GM12878 (cell line): ENCODE measurements around the gene PSME3. TPM values are rescaled to one million over a fixed set of nuclear protein-coding genes. Genes with fewer than 3 reads are reported as not detected.

ENCODE experiments used
- ATF2 ChIP-seq: IDR thresholded peaks from 2 replicates; pipeline ENCODE4 v1.6.1; 2012; ENCODE audit warnings: low read length, inconsistent platforms
- BCL3 ChIP-seq: IDR thresholded peaks from 2 replicates; pipeline ENCODE4 v1.6.1; 2011; ENCODE audit warnings: borderline replicate concordance, low read depth, mild to moderate bottlenecking, moderate library complexity, low read length; ENCODE audit not compliant: insufficient read depth, poor library complexity, severe bottlenecking
- POU2F2 ChIP-seq: IDR thresholded peaks from 3 replicates; pipeline ENCODE4 v1.6.1; 2011; ENCODE audit warnings: low read depth, mild to moderate bottlenecking, low read length, borderline replicate concordance
- RELA ChIP-seq: fragments of 450-650 bp; IDR thresholded peaks from 2 replicates; pipeline ENCODE4 v1.8.0; 2014; ENCODE audit warnings: borderline replicate concordance; ENCODE audit not compliant: partially characterized antibody
- RUNX3 ChIP-seq: IDR thresholded peaks from 2 replicates; pipeline ENCODE4 v1.6.1; 2012; ENCODE audit warnings: low read length, inconsistent platforms
- SKIL ChIP-seq: fragments of 450-650 bp; IDR thresholded peaks from 2 replicates; pipeline ENCODE4 v1.6.1; 2017; ENCODE audit warnings: mild to moderate bottlenecking, low read depth, inconsistent platforms; ENCODE audit not compliant: poor library complexity, severe bottlenecking
- SRF ChIP-seq, 2 experiments: IDR thresholded peaks; 2 replicates each; pipeline ENCODE4 v1.6.1; 2011; ENCODE audit warnings: low read depth in 2 of 2, low read length in 2 of 2, mild to moderate bottlenecking in 1 of 2, moderate library complexity in 1 of 2
- YBX1 ChIP-seq: fragments of 450-650 bp; IDR thresholded peaks from 2 replicates; pipeline ENCODE4 v1.6.1; 2016; ENCODE audit warnings: antibody characterized with exemption
- YY1 ChIP-seq: IDR thresholded peaks from 2 replicates; pipeline ENCODE4 v1.6.1; 2011; ENCODE audit warnings: low read depth, mild to moderate bottlenecking, low read length
- polyA plus RNA-seq, 11 experiments: library from polyadenylated mRNA; depleted of rRNA in 4 of 11; unstranded in 6 of 11; stranded (reverse) in 5 of 11; fragments of >200 nt; fragmentation: Nextera tagmentation in 4 of 11; fragmentation: Illumina TruSeq in 1 of 11; extraction: Ambion mirVana in 4 of 11; extraction: Trizol in 1 of 11; gene quantifications; 1 replicate in 1 of 11; 2 replicates in 10 of 11; pipeline versions ENCODE4 v1.2.1 to v1.2.3, GENCODE V29; 2011 to 2016; ENCODE audit warnings: inconsistent platforms in 2 of 11, missing spikeins in 2 of 11, low read depth in 1 of 11
- total RNA-seq, 4 experiments: library from RNA; depleted of rRNA in 3 of 4; stranded (reverse); fragments of >200 nt in 3 of 4; fragmentation: Illumina TruSeq in 1 of 4; extraction: Trizol in 1 of 4; gene quantifications; 2 replicates each; pipeline versions ENCODE4 v1.2.1 to v1.2.3, GENCODE V29; 2013 to 2021

The PSME3 gene
- total and polyA plus RNA-seq, 10 of the 15 experiments (the other 5 are each of a cell fraction or from before 2014, with no cell fraction given): 26.9 to 330 (median 137) TPM

GRCh38 chr17:42819939-42820535 lies 13.2 kb upstream of the PSME3 start (continued):
- TF ChIP-seq RELA (no peak), ATF2 (0 out of 2 replicates have a peak, but pooled peaks have one; percentile 29), SKIL (no peak), BCL3 (no peak), POU2F2 (no peak), SRF (IDR thresholded peaks at IDR 0.05; ENCODE audit: low read depth in 2 of 2, low read length in 2 of 2) (no peak), YBX1 (no peak), RUNX3 (no peak), YY1 (0 out of 2 replicates have a peak, but pooled peaks have one; percentile 53)
